Measurements from ENCODE around the gene MRPS11. TPM values are rescaled to one million over a fixed set of nuclear protein-coding genes. Genes with fewer than 3 reads are reported as not detected.

The MRPS11 gene
- total and polyA plus RNA-seq, 2 of the 4 experiments (the other 2 are of a cell fraction): 66.1 to 87.8 TPM

- no peak overlapping the region for H2BK15ac ChIP-seq (ENCODE audit: low read depth, low read length)
- no peak overlapping the region for H3K18ac ChIP-seq (ENCODE audit: low read depth, low read length)
- ChIA-PET CTCF (no interaction called here), POLR2A (ENCODE audit: unreplicated experiment) (no interaction called here)
- no peaks in the 10 kb centered on the region for H3K9me3 ChIP-seq (ENCODE audit: control insufficient read depth, insufficient read depth, low read length)
- H3K56ac ChIP-seq (ENCODE audit: extremely low read depth, insufficient read depth, low read length): no peak overlapping the region
- no peak overlapping the region for H2BK120ac ChIP-seq (ENCODE audit: low read depth, low read length)
- no peak overlapping the region for H3K4ac ChIP-seq (ENCODE audit: low read depth, low read length)
- no peak overlapping the region for H2AFZ ChIP-seq (replicated peaks; ENCODE audit: low read length, poor library complexity)
- no peaks in the 10 kb centered on the region for H4K20me1 ChIP-seq (ENCODE audit: insufficient read depth, low read length)
- no peaks in the 10 kb centered on the region for H3K36me3 ChIP-seq (ENCODE audit: control insufficient read depth, insufficient read depth, low read length)
- no peak for ATAC-seq (ENCODE audit: low read depth)
- no peaks in the 10 kb centered on the region for H3K4me1 ChIP-seq (ENCODE audit: control insufficient read depth, insufficient read depth, low read length)
- WGBS, 2 experiments (ENCODE audit: extremely low coverage in 2 of 2, insufficient read length in 1 of 2): 51% methylated on average over 2 of the region's 9 CpGs; no CpG with 5 or more reads in 1 of the 2 experiments
- no peak overlapping the region for H2BK20ac ChIP-seq (ENCODE audit: low read depth, low read length)
- in situ Hi-C loops (cut with MboI; ENCODE audit: low sequenced_read_pairs): no loop called here
- peaks cover 9% of the 10 kb centered on the region for H3K27me3 ChIP-seq (ENCODE audit: control insufficient read depth, insufficient read depth, low read length)
- TF ChIP-seq ELK1 (IDR thresholded peaks at IDR 0.05; ENCODE audit: borderline replicate concordance, low read depth, low read length) (no peak), MAZ (IDR thresholded peaks at IDR 0.05; ENCODE audit: borderline replicate concordance, low read depth, low read length) (no peak), RFX5 (IDR thresholded peaks at IDR 0.05; ENCODE audit: low read depth, low read length) (no peak), FOS (IDR thresholded peaks at IDR 0.05; ENCODE audit: low read depth, low read length) (no peak), MXI1 (IDR thresholded peaks at IDR 0.05; ENCODE audit: borderline replicate concordance, low read depth, low read length) (no peak), MAFK (IDR thresholded peaks at IDR 0.05; ENCODE audit: low read depth, low read length) (no peak), USF2 (IDR thresholded peaks at IDR 0.05; ENCODE audit: low read depth, low read length) (no peak), POLR2A (IDR thresholded peaks at IDR 0.05; ENCODE audit: low read depth, low read length) (no peak), NFE2L2 (IDR thresholded peaks at IDR 0.05; ENCODE audit: low read depth, low read length) (no peak), BHLHE40 (IDR thresholded peaks at IDR 0.05; ENCODE audit: low read depth, low read length) (no peak), RAD21 (IDR thresholded peaks at IDR 0.05; ENCODE audit: low read length) (no peak), RCOR1 (IDR thresholded peaks at IDR 0.05; ENCODE audit: insufficient replicate concordance, low read length) (no peak), CEBPB (IDR thresholded peaks at IDR 0.05; ENCODE audit: low read depth, low read length) (no peak), SMC3 (IDR thresholded peaks at IDR 0.05; ENCODE audit: low read depth, low read length) (no peak), CHD1 (IDR thresholded peaks at IDR 0.05; ENCODE audit: low read depth, low read length) (no peak)
- TF ChIP-seq, protein P1, sequence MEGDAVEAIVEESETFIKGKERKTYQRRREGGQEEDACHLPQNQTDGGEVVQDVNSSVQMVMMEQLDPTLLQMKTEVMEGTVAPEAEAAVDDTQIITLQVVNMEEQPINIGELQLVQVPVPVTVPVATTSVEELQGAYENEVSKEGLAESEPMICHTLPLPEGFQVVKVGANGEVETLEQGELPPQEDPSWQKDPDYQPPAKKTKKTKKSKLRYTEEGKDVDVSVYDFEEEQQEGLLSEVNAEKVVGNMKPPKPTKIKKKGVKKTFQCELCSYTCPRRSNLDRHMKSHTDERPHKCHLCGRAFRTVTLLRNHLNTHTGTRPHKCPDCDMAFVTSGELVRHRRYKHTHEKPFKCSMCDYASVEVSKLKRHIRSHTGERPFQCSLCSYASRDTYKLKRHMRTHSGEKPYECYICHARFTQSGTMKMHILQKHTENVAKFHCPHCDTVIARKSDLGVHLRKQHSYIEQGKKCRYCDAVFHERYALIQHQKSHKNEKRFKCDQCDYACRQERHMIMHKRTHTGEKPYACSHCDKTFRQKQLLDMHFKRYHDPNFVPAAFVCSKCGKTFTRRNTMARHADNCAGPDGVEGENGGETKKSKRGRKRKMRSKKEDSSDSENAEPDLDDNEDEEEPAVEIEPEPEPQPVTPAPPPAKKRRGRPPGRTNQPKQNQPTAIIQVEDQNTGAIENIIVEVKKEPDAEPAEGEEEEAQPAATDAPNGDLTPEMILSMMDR (conservative IDR thresholded peaks at IDR 0.05; ENCODE audit: low read depth, low read length): no peak
- dilution Hi-C loops (cut with HindIII; ENCODE audit: low sequenced_read_pairs, unreplicated experiment): no loop called here
- H3K9ac ChIP-seq (ENCODE audit: low read depth, low read length): no peak overlapping the region
- no peaks in the 10 kb centered on the region for H3K9me1 ChIP-seq (ENCODE audit: insufficient read depth, low read length)
- no peak overlapping the region for H2AK5ac ChIP-seq (ENCODE audit: low read depth, low read length)
- H3K4me3 ChIP-seq (ENCODE audit: insufficient read depth, low read depth, low read length): no peak overlapping the region
- H2BK5ac ChIP-seq (ENCODE audit: low read depth, low read length, poor library complexity, severe bottlenecking): no peak overlapping the region
- BruUV-seq (replicated peaks): no TSS peak
- H2AK9ac ChIP-seq (replicated peaks; ENCODE audit: low read depth, low read length, poor library complexity): no peak overlapping the region
- H4K8ac ChIP-seq (ENCODE audit: low read depth in 2 of 2, low read length in 2 of 2): no peak overlapping the region
- no peak for DNase-seq
- no peak overlapping the region for H3K14ac ChIP-seq (replicated peaks; ENCODE audit: low read depth, low read length)
- H3K79me1 ChIP-seq (ENCODE audit: low read depth in 1 of 2, low read length in 2 of 2): no peaks in the 10 kb centered on the region
- H3K4me2 ChIP-seq (ENCODE audit: low read depth, low read length): no peak overlapping the region
- intact Hi-C loops (cut with micrococcal nuclease): no loop called here
- no peak overlapping the region for H4K5ac ChIP-seq (ENCODE audit: low read depth, low read length)
- H4K91ac ChIP-seq (ENCODE audit: insufficient read depth, low read depth, low read length): no peak overlapping the region
- no peak overlapping the region for H3K23ac ChIP-seq (ENCODE audit: low read depth, low read length)
- H3K27ac ChIP-seq (ENCODE audit: insufficient read depth, low read length): no peak overlapping the region
Measured at GRCh38 chr15:88428053-88428452, 39.5 kb upstream of the MRPS11 start.

Measured in IMR-90 (cell line).